DMS114 treated with DMSO at 0.1 percent for 48 hours (cell line): ENCODE measurements around the gene OR4F17.
"Not testable (repeated sequence)": the region's sequence is repeated elsewhere in the genome, so short reads cannot be mapped to it uniquely, and the experiment has no call there.

Experiments
- DNase-seq: peaks from one replicate; lab custom pipeline; 2025; ENCODE audit not compliant: unreplicated experiment; lab: John Stamatoyannopoulos, UW

OR4F17 gene

GRCh38 chr19:106804-107203 lies at the start of gene OR4F17:
TSS of gene OR4F17 (plus strand) at chr19:107104. CDS start at chr19:110679, 3,575 bp downstream.
- DNase-seq = not testable (repeated sequence)

DNA sequence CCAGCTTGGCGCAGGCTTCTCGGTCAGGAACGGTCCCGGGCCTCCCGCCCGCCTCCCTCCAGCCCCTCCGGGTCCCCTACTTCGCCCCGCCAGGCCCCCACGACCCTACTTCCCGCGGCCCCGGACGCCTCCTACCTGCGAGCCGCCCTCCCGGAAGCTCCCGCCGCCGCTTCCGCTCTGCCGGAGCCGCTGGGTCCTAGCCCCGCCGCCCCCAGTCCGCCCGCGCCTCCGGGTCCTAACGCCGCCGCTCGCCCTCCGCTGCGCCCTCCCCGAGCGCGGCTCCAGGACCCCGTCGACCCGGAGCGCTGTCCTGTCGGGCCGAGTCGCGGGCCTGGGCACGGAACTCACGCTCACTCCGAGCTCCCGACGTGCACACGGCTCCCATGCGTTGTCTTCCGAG lies 36.1 kb upstream of the OR4F17 start:
- not testable (repeated sequence) for DNase-seq

GRCh38 chr19:82864-83263 lies 24.0 kb upstream of the OR4F17 start:
- not testable (repeated sequence) for DNase-seq

DNA sequence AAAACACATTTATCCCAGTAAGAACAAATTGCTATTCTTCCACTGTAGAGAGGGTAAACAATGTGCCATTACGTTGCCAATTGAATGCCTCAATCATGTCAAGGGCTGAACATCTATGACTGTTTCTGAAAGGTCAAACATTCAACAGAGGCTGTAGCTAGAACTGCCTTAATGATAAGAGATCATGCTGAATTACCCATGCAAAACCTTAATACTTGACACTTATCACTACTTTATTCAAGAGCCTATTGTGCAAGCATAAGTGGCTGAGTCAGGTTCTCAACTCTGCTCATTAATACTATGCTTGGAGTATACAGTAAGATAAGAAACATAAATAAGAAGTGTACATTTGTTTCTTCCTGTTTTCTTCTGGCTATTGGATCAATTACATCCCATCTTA lies 23.3 kb upstream of the OR4F17 start:
- not testable (repeated sequence) for DNase-seq

GRCh38 chr19:90678-91077 lies 16.2 kb upstream of the OR4F17 start:
- DNase-seq = not testable (repeated sequence)

GRCh38 chr19:94794-95193 lies 12.1 kb upstream of the OR4F17 start:
- DNase-seq = not testable (repeated sequence)

DNA sequence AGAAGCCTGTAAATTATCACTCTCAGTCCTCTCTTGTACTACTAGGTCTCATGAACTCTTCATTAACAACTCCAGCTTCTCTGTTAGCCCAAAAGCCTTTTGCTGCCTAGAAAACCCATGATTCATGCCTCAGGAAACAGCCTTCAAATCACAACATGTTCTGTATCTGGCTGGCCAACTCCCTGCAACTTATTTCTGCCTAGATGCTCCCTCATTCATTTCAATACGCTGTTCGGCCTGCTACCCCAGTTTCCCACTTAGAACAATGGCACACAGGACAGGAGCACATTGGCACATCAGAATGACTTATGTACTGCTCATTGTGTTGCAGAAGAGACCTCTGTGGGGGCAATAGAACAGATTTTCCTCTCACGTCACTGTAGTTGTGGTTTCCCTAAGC lies 9.3 kb upstream of the OR4F17 start:
- DNase-seq = not testable (repeated sequence)

DNA sequence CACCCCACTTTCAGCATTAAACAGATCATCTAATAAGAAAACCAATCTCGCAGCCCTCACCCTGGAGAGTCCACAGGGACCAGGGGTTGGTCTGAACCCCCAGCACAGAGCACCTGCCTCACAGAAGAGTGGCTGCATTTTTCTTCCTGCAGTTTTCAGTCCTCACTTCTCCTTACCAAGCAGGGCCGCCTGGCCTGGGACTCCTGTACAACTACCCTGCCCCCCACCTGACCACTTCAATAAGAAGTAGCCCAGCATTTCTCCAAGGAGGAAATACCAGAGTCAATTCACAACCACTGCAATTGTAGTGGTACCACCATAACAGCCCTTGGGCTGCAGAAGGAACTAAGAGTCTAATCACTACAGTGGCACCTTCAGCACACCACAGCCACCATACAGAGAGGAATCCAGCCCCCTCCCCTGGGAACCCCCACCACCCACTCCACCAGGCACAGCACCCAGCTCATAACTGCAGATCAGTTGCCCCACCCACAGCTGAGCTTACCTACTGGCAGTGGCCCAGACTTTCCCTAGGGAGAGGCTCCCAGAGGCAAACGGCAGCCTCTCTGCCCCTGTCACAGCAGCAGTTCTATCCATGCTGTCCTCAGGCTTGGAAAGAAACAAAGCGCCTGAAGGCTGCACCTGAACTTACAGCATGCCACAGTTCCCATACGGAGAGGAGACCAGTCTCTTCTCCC lies 13.7 kb downstream of the OR4F17 start:
- not testable (repeated sequence) for DNase-seq
